CD4-positive, alpha-beta T cell (primary cell): ENCODE results near the gene PIP5K1B. TPM values are rescaled to one million over a fixed set of nuclear protein-coding genes. Genes with fewer than 3 reads are reported as not detected.
A peak's percentile ranks its signal among the peaks of the same experiment; 100 is the strongest.

Experiments
- ATAC-seq: fragments of 200-7000 bp; cut with Tn5 transposase; one replicate; pipeline ENCODE4 v1.10.0; 2022; ENCODE audit warnings: mild to moderate bottlenecking; ENCODE audit not compliant: poor library complexity
- CTCF ChIA-PET: fragments of 350-600 bp; sonication (Branson Sonifier 250); formaldehyde crosslinking; loops from one replicate; lab custom pipeline; 2021; ENCODE audit warnings: antibody characterized with exemption, inconsistent platforms; lab: Charles Lee
- POLR2A ChIA-PET: fragments of 350-600 bp; sonication (Branson Sonifier 250); formaldehyde crosslinking; loops from one replicate; lab custom pipeline; 2021; ENCODE audit warnings: antibody characterized with exemption, inconsistent platforms; lab: Charles Lee
- DNase-seq, 14 experiments: peaks; one replicate each; pipeline ENCODE4 v3.0.0-alpha.2; 2013 to 2020; ENCODE audit warnings: mixed read lengths in 2 of 14
- H3K27ac ChIP-seq, 2 donors: one replicate each; pipeline versions ENCODE4 v1.5.1 to v1.7.0; 2013; ENCODE audit warnings: low read length in 2 of 2, low read depth in 1 of 2, mild to moderate bottlenecking in 1 of 2
- H3K27me3 ChIP-seq, 2 experiments: 1 replicate in 1 of 2; 2 replicates in 1 of 2; pipeline versions ENCODE4 v1.6.1 to v1.7.0; 2013; ENCODE audit warnings: low read length in 2 of 2, control low read depth in 1 of 2, mild to moderate bottlenecking in 1 of 2, moderate library complexity in 1 of 2; ENCODE audit not compliant: insufficient read depth in 2 of 2, control insufficient read depth in 1 of 2
- H3K36me3 ChIP-seq: one replicate; pipeline ENCODE4 v1.6.1; 2013; ENCODE audit warnings: low read length, control low read depth; ENCODE audit not compliant: insufficient read depth
- H3K4me1 ChIP-seq: one replicate; pipeline ENCODE4 v1.6.1; 2013; ENCODE audit warnings: low read length, control low read depth; ENCODE audit not compliant: insufficient read depth
- H3K4me3 ChIP-seq: one replicate; pipeline ENCODE4 v1.5.1; 2013; ENCODE audit warnings: mild to moderate bottlenecking, low read length, moderate library complexity
- H3K9me3 ChIP-seq, 2 experiments: 1 replicate in 1 of 2; 2 replicates in 1 of 2; pipeline versions ENCODE4 v1.6.1 to v1.7.0; 2013; ENCODE audit warnings: low read length in 2 of 2, mild to moderate bottlenecking in 2 of 2, control low read depth in 1 of 2, moderate library complexity in 1 of 2; ENCODE audit not compliant: control insufficient read depth in 1 of 2, insufficient read depth in 1 of 2
- H3K27ac Mint-ChIP-seq: one replicate; pipeline ENCODE4 v1.8.0; 2020; ENCODE audit warnings: mixed read lengths
- H3K27me3 Mint-ChIP-seq: one replicate; pipeline ENCODE4 v1.8.0; 2021; ENCODE audit warnings: mixed read lengths
- H3K36me3 Mint-ChIP-seq: one replicate; pipeline ENCODE4 v1.8.0; 2021; ENCODE audit warnings: low read depth, mixed read lengths
- H3K4me1 Mint-ChIP-seq: one replicate; pipeline ENCODE4 v1.8.0; 2021; ENCODE audit warnings: low read depth, mixed read lengths
- H3K4me3 Mint-ChIP-seq: one replicate; pipeline ENCODE4 v1.8.0; 2020; ENCODE audit warnings: mild to moderate bottlenecking, mixed read lengths
- H3K9me3 Mint-ChIP-seq: one replicate; pipeline ENCODE4 v1.8.0; 2020; ENCODE audit warnings: mixed read lengths
- CTCF ChIP-seq: fragments of 200-600 bp; IDR thresholded peaks from one replicate; pipeline ENCODE4 v1.8.0; 2022; ENCODE audit warnings: antibody characterized with exemption, mild to moderate bottlenecking
- intact Hi-C, 2 experiments: fragments of 100-400 bp; cut with DNase I in 1 of 2; cut with micrococcal nuclease in 1 of 2; formaldehyde crosslinking; loops; one replicate each; pipeline versions ENCODE4 v1.15.1 to v1.9.0; 2023 to 2025; cut with DNase I, micrococcal nuclease
- total RNA-seq, 174 experiments: library from RNA in 2 of 174; stranded (reverse) in 2 of 174; gene quantifications; one replicate each; pipeline ENCODE4 v1.2.3 and lab custom pipeline; 2021 to 2026

The PIP5K1B gene
- total RNA-seq, 2 experiments from 2014 or later: not detected

- no peak overlapping the region for H3K4me3 ChIP-seq
- H3K4me1 Mint-ChIP-seq: peaks cover 57% of the 10 kb centered on the region
- no peaks in the 10 kb centered on the region for H3K36me3 Mint-ChIP-seq
- no peak overlapping the region for H3K27ac Mint-ChIP-seq
- ChIA-PET CTCF (no interaction called here), POLR2A (no interaction called here)
- intact Hi-C loops: loop anchor here in 1 of 2 experiments (10.0 kb wide), 1 partner anchor 49 kb away; no protein-coding TSS in a partner anchor
- no peak overlapping the region for H3K4me3 Mint-ChIP-seq
- no peaks in the 10 kb centered on the region for H3K27me3 ChIP-seq
- H3K27me3 Mint-ChIP-seq: no peaks in the 10 kb centered on the region
- no peaks in the 10 kb centered on the region for H3K9me3 ChIP-seq
- H3K27ac ChIP-seq: no peak overlapping the region
- DNase-seq (no peak), ATAC-seq (no peak)
- H3K9me3 Mint-ChIP-seq: no peaks in the 10 kb centered on the region
- TF ChIP-seq CTCF: no peak
- H3K4me1 ChIP-seq: peaks cover 39% of the 10 kb centered on the region
- H3K36me3 ChIP-seq: no peaks in the 10 kb centered on the region
Observed at GRCh38 chr9:69023650-69024049, 318.6 kb downstream of the PIP5K1B start.

GRCh38 chr9:69027355-69028097 is 322.5 kb downstream of the PIP5K1B start:
- CTCF ChIA-PET: no interaction called here
- TF ChIP-seq CTCF: peak; percentile 79
- H3K4me1 ChIP-seq: peaks cover 33% of the 10 kb centered on the region
- POLR2A ChIA-PET: interaction anchor here (1.2 to 1.6 kb wide), 3 partner anchors 8 to 247 kb away, joined by 3 to 14 read pairs (median 4); a partner anchor contains a TSS
- peaks cover 5 to 6% of the 10 kb centered on the region in 2 experiments for H3K9me3 ChIP-seq
- ATAC-seq (peak; percentile 70), DNase-seq (peak in 8 of 14 experiments; percentile 9 to 78 (median 44))
- H3K4me3 ChIP-seq: no peak overlapping the region
- Mint-ChIP-seq H3K36me3 (no peaks in the 10 kb centered on the region), H3K27me3 (no peaks in the 10 kb centered on the region), H3K4me3 (peak overlapping the region; percentile 68), H3K27ac (peak overlapping the region; percentile 63), H3K9me3 (peaks cover 5% of the 10 kb centered on the region), H3K4me1 (peaks cover 55% of the 10 kb centered on the region)
- H3K27me3 ChIP-seq: no peaks in the 10 kb centered on the region
- H3K36me3 ChIP-seq: no peaks in the 10 kb centered on the region
- intact Hi-C loops: loop anchor here (1.0 to 10.0 kb wide), 4 partner anchors 8 to 443 kb away; partner anchors contain the start of gene FXN (in 1 of the 2)
- H3K27ac ChIP-seq: no peak overlapping the region

- DNase-seq: peak in 10 of 14 experiments; percentile 10 to 80 (median 34)
- H3K4me3 Mint-ChIP-seq: peak overlapping the region; percentile 13
- intact Hi-C loops: loop anchor here in 1 of 2 experiments (5.0 to 10.0 kb wide), 2 partner anchors 54 to 246 kb away; a partner anchor contains a TSS
- peaks cover 56% of the 10 kb centered on the region for H3K4me1 Mint-ChIP-seq
- peaks cover 5% of the 10 kb centered on the region for H3K9me3 Mint-ChIP-seq
- no peaks in the 10 kb centered on the region for H3K27me3 Mint-ChIP-seq
- Histone ChIP-seq H3K27ac (no peak overlapping the region), H3K4me3 (no peak overlapping the region), H3K4me1 (peaks cover 33% of the 10 kb centered on the region), H3K36me3 (no peaks in the 10 kb centered on the region), H3K9me3 (peaks cover 5 to 6% of the 10 kb centered on the region in 2 experiments), H3K27me3 (no peaks in the 10 kb centered on the region)
- H3K36me3 Mint-ChIP-seq: no peaks in the 10 kb centered on the region
- peak; percentile 82 for ATAC-seq
- ChIA-PET CTCF (no interaction called here), POLR2A (interaction anchor here (1.2 to 1.6 kb wide), 3 partner anchors 9 to 249 kb away, joined by 3 to 14 read pairs (median 4); a partner anchor contains a TSS)
- no peak for TF ChIP-seq CTCF
- H3K27ac Mint-ChIP-seq: peak overlapping the region; percentile 59
Observed at GRCh38 chr9:69028754-69029153, 323.7 kb downstream of the PIP5K1B start.
